HG02642 (cell line): Measurements from ENCODE around the gene PRR36.
"Not testable (repeated sequence)": the region's sequence is repeated elsewhere in the genome, so short reads cannot be mapped to it uniquely, and the experiment has no call there.

ENCODE experiments used
- ATAC-seq: cut with Tn5 transposase; IDR thresholded peaks from one replicate; pipeline ENCODE4 v1.9.1; 2021; ENCODE audit warnings: mild to moderate bottlenecking; ENCODE audit not compliant: unreplicated experiment, poor library complexity

PRR36 gene

GRCh38 chr19:7862413-7862951 lies 11.7 kb downstream of the PRR36 start:
- ATAC-seq = no peak

GRCh38 chr19:7861619-7862412 lies 12.4 kb downstream of the PRR36 start:
- no peak for ATAC-seq

- no peak for ATAC-seq
These were observed 13.2 kb downstream of the PRR36 start for GRCh38 chr19:7860714-7861618.

- ATAC-seq = no peak
These were observed 14.1 kb downstream of the PRR36 start for GRCh38 chr19:7859831-7860713.

- not testable (repeated sequence) for ATAC-seq
These were observed 15.1 kb downstream of the PRR36 start for GRCh38 chr19:7859087-7859486.

GRCh38 chr19:7858109-7858770 lies 15.9 kb downstream of the PRR36 start:
- ATAC-seq = no peak

GRCh38 chr19:7857727-7858108 lies 16.5 kb downstream of the PRR36 start:
- no peak for ATAC-seq

GRCh38 chr19:7856679-7857663 lies 17.2 kb downstream of the PRR36 start:
- no peak for ATAC-seq

- ATAC-seq = no peak
These were observed 18.0 kb downstream of the PRR36 start for GRCh38 chr19:7856109-7856591.

GRCh38 chr19:7855426-7856108 lies 18.6 kb downstream of the PRR36 start:
- ATAC-seq = no peak

GRCh38 chr19:7853770-7854128 lies 20.4 kb downstream of the PRR36 start:
- ATAC-seq = no peak

- ATAC-seq = peak; percentile 51
These were observed 21.1 kb downstream of the PRR36 start for GRCh38 chr19:7852851-7853769.

- no peak for ATAC-seq
These were observed 22.3 kb downstream of the PRR36 start for GRCh38 chr19:7851623-7852500.

- ATAC-seq = no peak
These were observed 23.1 kb downstream of the PRR36 start for GRCh38 chr19:7850945-7851622.
